Right kidney (tissue), 1 donor: ENCODE measurements around the gene SLCO3A1.
A peak's percentile ranks its signal among the peaks of the same experiment; 100 is the strongest.

Experiments used
- DNase-seq: peaks from one replicate; pipeline ENCODE4 v3.0.0-alpha.2; 2016

The SLCO3A1 gene

GRCh38 chr15:92132982-92133755 lies 279.7 kb downstream of the SLCO3A1 start:
- DNase-seq = no peak

- DNase-seq = no peak
These were observed 287.3 kb downstream of the SLCO3A1 start for GRCh38 chr15:92140796-92141195.

- DNase-seq = no peak
These were observed 288.1 kb downstream of the SLCO3A1 start for GRCh38 chr15:92141607-92142006.

- no peak for DNase-seq
These were observed 289.0 kb downstream of the SLCO3A1 start for GRCh38 chr15:92142242-92143232.

GRCh38 chr15:92143765-92144164 lies 290.3 kb downstream of the SLCO3A1 start:
- no peak for DNase-seq

GRCh38 chr15:92146511-92147150 lies 293.1 kb downstream of the SLCO3A1 start:
- DNase-seq = no peak

- DNase-seq = no peak
These were observed 295.5 kb downstream of the SLCO3A1 start for GRCh38 chr15:92149029-92149428.

GRCh38 chr15:92149465-92149864 lies 296.0 kb downstream of the SLCO3A1 start:
- no peak for DNase-seq

GRCh38 chr15:92151168-92151567 lies 297.7 kb downstream of the SLCO3A1 start:
- DNase-seq = no peak

GRCh38 chr15:92151741-92152140 lies 298.2 kb downstream of the SLCO3A1 start:
- DNase-seq = no peak

GRCh38 chr15:92152983-92153382 lies 299.5 kb downstream of the SLCO3A1 start:
- DNase-seq = no peak

- no peak for DNase-seq
These were observed 300.1 kb downstream of the SLCO3A1 start for GRCh38 chr15:92153620-92154019.

GRCh38 chr15:92155934-92156333 lies 302.4 kb downstream of the SLCO3A1 start:
- DNase-seq = no peak

- no peak for DNase-seq
These were observed 304.3 kb downstream of the SLCO3A1 start for GRCh38 chr15:92157666-92158298.

- no peak for DNase-seq
These were observed 304.9 kb downstream of the SLCO3A1 start for GRCh38 chr15:92158426-92158825.

- no peak for DNase-seq
These were observed 306.0 kb downstream of the SLCO3A1 start for GRCh38 chr15:92159481-92159880.

GRCh38 chr15:92159906-92160841 lies 306.7 kb downstream of the SLCO3A1 start:
- DNase-seq = peak; percentile 13

GRCh38 chr15:92161039-92161670 lies 307.6 kb downstream of the SLCO3A1 start:
- no peak for DNase-seq

- DNase-seq = no peak
These were observed 309.1 kb downstream of the SLCO3A1 start for GRCh38 chr15:92162657-92163056.

- no peak for DNase-seq
These were observed 310.1 kb downstream of the SLCO3A1 start for GRCh38 chr15:92163641-92164040.
